Tibial nerve (tissue), 4 donors: ENCODE measurements around the gene RCVRN. TPM values are rescaled to one million over a fixed set of nuclear protein-coding genes. Genes with fewer than 3 reads are reported as not detected.
"Not testable (repeated sequence)": the region's sequence is repeated elsewhere in the genome, so short reads cannot be mapped to it uniquely, and the experiment has no call there.

Experiments
- DNase-seq, 2 donors: peaks; one replicate each; pipeline ENCODE4 v3.0.0-alpha.2; 2019; ENCODE audit warnings: low spot score in 2 of 2
- H3K27ac ChIP-seq, 4 donors: fragments of 200-600 bp; sonication (generic) in 3 of 4; one replicate each; pipeline ENCODE4 v1.5.1; 2017 to 2019; ENCODE audit warnings: mild to moderate bottlenecking in 1 of 4
- H3K27me3 ChIP-seq, 2 donors: fragments of 200-600 bp; sonication (generic) in 1 of 2; one replicate each; pipeline versions ENCODE4 v1.5.1 to v1.6.0; 2017 to 2019
- H3K36me3 ChIP-seq, 3 donors: fragments of 200-600 bp; sonication (generic); one replicate each; pipeline ENCODE4 v1.5.1; 2018 to 2019
- H3K4me1 ChIP-seq, 4 donors: fragments of 200-600 bp; sonication (generic) in 3 of 4; one replicate each; pipeline ENCODE4 v1.5.1; 2017 to 2019
- H3K4me3 ChIP-seq, 4 donors: fragments of 200-600 bp; sonication (generic) in 3 of 4; one replicate each; pipeline ENCODE4 v1.5.1; 2017 to 2019; ENCODE audit warnings: mild to moderate bottlenecking in 1 of 4, moderate library complexity in 1 of 4
- H3K9me3 ChIP-seq, 4 donors: fragments of 200-600 bp; sonication (generic) in 3 of 4; one replicate each; pipeline ENCODE4 v1.5.1; 2017 to 2019
- CTCF ChIP-seq, 5 experiments: fragments of 200-600 bp in 3 of 5; fragments of 450-650 bp in 2 of 5; sonication (generic) in 3 of 5; IDR thresholded peaks; one replicate each; pipeline ENCODE4 v1.5.1; 2016 to 2019; ENCODE audit warnings: antibody characterized with exemption in 5 of 5, mild to moderate bottlenecking in 3 of 5, moderate library complexity in 2 of 5
- EP300 ChIP-seq, 2 donors: sonication (generic); formaldehyde crosslinking; IDR thresholded peaks; one replicate each; pipeline ENCODE4 v1.6.1; 2017; ENCODE audit warnings: antibody characterized with exemption in 2 of 2, mild to moderate bottlenecking in 1 of 2
- POLR2A ChIP-seq, 2 donors: fragments of 450-650 bp; IDR thresholded peaks; one replicate each; pipeline ENCODE4 v1.6.1; 2017; ENCODE audit warnings: antibody characterized with exemption in 2 of 2, mild to moderate bottlenecking in 2 of 2, moderate library complexity in 2 of 2
- WGBS, 2 donors: methylation state at CpG; one replicate each; pipeline ENCODE4 v1.1.5; 2018; 5-methylcytosine and 5-hydroxymethylcytosine counted together
- total RNA-seq, 4 donors: library from RNA; depleted of rRNA; stranded (reverse); fragments of >200 nt; gene quantifications; one replicate each; pipeline ENCODE4 v1.1.0, GENCODE V29; 2016

Gene RCVRN
- total RNA-seq, 4 donors from 2014 or later = not detected

GRCh38 chr17:9926150-9926804 is 21.2 kb upstream of the RCVRN start:
- peaks cover 0 to 5% (median 0%) of the 10 kb centered on the region in 4 donors for H3K4me1 ChIP-seq
- H3K9me3 ChIP-seq = no peaks in the 10 kb centered on the region
- peak overlapping the region in 1 of 4 donors; percentile 46 for H3K27ac ChIP-seq
- 80 to 87% methylated on average over 20 to 21 of the region's 21 CpGs for WGBS, 2 donors
- DNase-seq = no peak
- H3K4me3 ChIP-seq = no peak overlapping the region
- peaks cover 0 to 70% (median 0%) of the 10 kb centered on the region in 3 donors for H3K36me3 ChIP-seq
- H3K27me3 ChIP-seq = no peaks in the 10 kb centered on the region
- TF ChIP-seq CTCF (IDR thresholded peaks at IDR 0.05) = no peak
- no peak for TF ChIP-seq EP300 (IDR thresholded peaks at IDR 0.05)
- TF ChIP-seq POLR2A (IDR thresholded peaks at IDR 0.05) = no peak

- 87 to 90% methylated on average over 9 to 11 of the region's 11 CpGs for WGBS, 2 donors
- H3K27me3 ChIP-seq = no peaks in the 10 kb centered on the region
- DNase-seq = no peak
- H3K27ac ChIP-seq = peak overlapping the region in 1 of 4 donors; percentile 46
- no peak overlapping the region for H3K4me3 ChIP-seq
- peaks cover 0 to 5% (median 0%) of the 10 kb centered on the region in 4 donors for H3K4me1 ChIP-seq
- TF ChIP-seq CTCF (IDR thresholded peaks at IDR 0.05) = no peak
- no peak for TF ChIP-seq POLR2A (IDR thresholded peaks at IDR 0.05)
- TF ChIP-seq EP300 (IDR thresholded peaks at IDR 0.05) = no peak
- no peaks in the 10 kb centered on the region for H3K9me3 ChIP-seq
- peaks cover 0 to 70% (median 0%) of the 10 kb centered on the region in 3 donors for H3K36me3 ChIP-seq
Measured at GRCh38 chr17:9925457-9925856, 20.4 kb upstream of the RCVRN start.

GRCh38 chr17:9924735-9925191 is 19.7 kb upstream of the RCVRN start:
- TF ChIP-seq POLR2A (IDR thresholded peaks at IDR 0.05) = no peak
- peak in 1 of 2 donors; percentile 30 for TF ChIP-seq EP300 (IDR thresholded peaks at IDR 0.05)
- peak; percentile 76 to 92 (median 84) for TF ChIP-seq CTCF (IDR thresholded peaks at IDR 0.05)

GRCh38 chr17:9922012-9922848 is 17.2 kb upstream of the RCVRN start:
- no peak for TF ChIP-seq EP300 (IDR thresholded peaks at IDR 0.05)
- no peak for TF ChIP-seq POLR2A (IDR thresholded peaks at IDR 0.05)
- H3K27me3 ChIP-seq = no peaks in the 10 kb centered on the region
- peaks cover 0 to 85% (median 2%) of the 10 kb centered on the region in 3 donors for H3K36me3 ChIP-seq
- H3K9me3 ChIP-seq = no peaks in the 10 kb centered on the region
- H3K27ac ChIP-seq = no peak overlapping the region
- no peak for DNase-seq
- WGBS, 2 donors = 90 to 92% methylated on average over 14 of the region's 14 CpGs
- H3K4me1 ChIP-seq = peaks cover 0 to 5% (median 0%) of the 10 kb centered on the region in 4 donors
- no peak overlapping the region for H3K4me3 ChIP-seq

More at GRCh38 chr17:9924735-9925191, 19.7 kb upstream of the RCVRN start:
- Histone ChIP-seq H3K36me3 (peaks cover 0 to 72% (median 2%) of the 10 kb centered on the region in 3 donors), H3K9me3 (no peaks in the 10 kb centered on the region), H3K27me3 (no peaks in the 10 kb centered on the region), H3K4me1 (peaks cover 0 to 5% (median 0%) of the 10 kb centered on the region in 4 donors), H3K4me3 (no peak overlapping the region), H3K27ac (peak overlapping the region in 1 of 4 donors; percentile 14)
- WGBS, 2 donors = 7 to 19% methylated on average over 5 to 6 of the region's 6 CpGs
- DNase-seq = peak in 1 of 2 donors; percentile 58

GRCh38 chr17:9921216-9921615 is 16.1 kb upstream of the RCVRN start:
- not testable (repeated sequence) for H3K4me1 ChIP-seq, H3K27ac ChIP-seq, H3K4me3 ChIP-seq, H3K27me3 ChIP-seq, DNase-seq, H3K9me3 ChIP-seq
- 89% methylated on average over 13 of the region's 13 CpGs for WGBS, 2 donors
- H3K36me3 ChIP-seq = peaks cover 0 to 89% (median 2%) of the 10 kb centered on the region in 3 donors
